Activated CD4-positive, alpha-beta memory T cell treated with anti-CD3 and anti-CD28 coated beads for 36 hours (primary cell): ENCODE data around the gene CACNA1B. TPM values are rescaled to one million over a fixed set of nuclear protein-coding genes. Genes with fewer than 3 reads are reported as not detected.
A peak's percentile ranks its signal among the peaks of the same experiment; 100 is the strongest.

Experiments
- CTCF ChIA-PET: fragments of 350-600 bp; sonication (Branson Sonifier 250); formaldehyde crosslinking; loops from one replicate; lab custom pipeline; 2021; ENCODE audit warnings: antibody characterized with exemption, inconsistent platforms; lab: Charles Lee
- POLR2A ChIA-PET: fragments of 350-600 bp; sonication (Branson Sonifier 250); formaldehyde crosslinking; loops from one replicate; lab custom pipeline; 2021; ENCODE audit warnings: antibody characterized with exemption; lab: Charles Lee
- DNase-seq: peaks from one replicate; pipeline ENCODE4 v3.0.0-alpha.2; 2020
- H3K27ac Mint-ChIP-seq: one replicate; pipeline ENCODE4 v1.8.0; 2021; ENCODE audit warnings: mixed read lengths
- H3K27me3 Mint-ChIP-seq: one replicate; pipeline ENCODE4 v1.8.0; 2021; ENCODE audit warnings: mixed read lengths
- H3K36me3 Mint-ChIP-seq: one replicate; pipeline ENCODE4 v1.8.0; 2021; ENCODE audit warnings: mixed read lengths
- H3K4me1 Mint-ChIP-seq: one replicate; pipeline ENCODE4 v1.8.0; 2021; ENCODE audit warnings: low read depth, mixed read lengths
- H3K4me3 Mint-ChIP-seq: one replicate; pipeline ENCODE4 v1.8.0; 2021; ENCODE audit warnings: mild to moderate bottlenecking, mixed read lengths
- H3K9me3 Mint-ChIP-seq: one replicate; pipeline ENCODE4 v1.8.0; 2021; ENCODE audit warnings: mixed read lengths
- intact Hi-C: fragments of 100-400 bp; cut with micrococcal nuclease; formaldehyde crosslinking; loops from one replicate; pipeline ENCODE4 v1.15.1; 2023
- total RNA-seq, 2 experiments: library from RNA; stranded (reverse); gene quantifications; one replicate each; pipeline ENCODE4 v1.2.3, GENCODE V29; 2021

CACNA1B gene
- total RNA-seq, 2 experiments from 2014 or later = 0.02 to 0.17 TPM

- ChIA-PET CTCF (no interaction called here), POLR2A (no interaction called here)
- Mint-ChIP-seq H3K27me3 (peaks cover 15% of the 10 kb centered on the region), H3K36me3 (no peaks in the 10 kb centered on the region), H3K27ac (no peak overlapping the region), H3K9me3 (no peaks in the 10 kb centered on the region), H3K4me1 (no peaks in the 10 kb centered on the region), H3K4me3 (no peak overlapping the region)
- no peak for DNase-seq
- intact Hi-C loops = no loop called here
Observed at GRCh38 chr9:138043411-138044345, 166.1 kb downstream of the CACNA1B start.

- no peak overlapping the region for H3K27ac Mint-ChIP-seq
- no peaks in the 10 kb centered on the region for H3K36me3 Mint-ChIP-seq
- POLR2A ChIA-PET = no interaction called here
- peaks cover 15% of the 10 kb centered on the region for H3K27me3 Mint-ChIP-seq
- H3K9me3 Mint-ChIP-seq = no peaks in the 10 kb centered on the region
- no peak for DNase-seq
- no peak overlapping the region for H3K4me3 Mint-ChIP-seq
- CTCF ChIA-PET = no interaction called here
- no peaks in the 10 kb centered on the region for H3K4me1 Mint-ChIP-seq
- intact Hi-C loops = no loop called here
Observed at GRCh38 chr9:138044485-138045383, 167.2 kb downstream of the CACNA1B start.

- POLR2A ChIA-PET = no interaction called here
- Mint-ChIP-seq H3K9me3 (no peaks in the 10 kb centered on the region), H3K27me3 (peaks cover 15% of the 10 kb centered on the region), H3K27ac (no peak overlapping the region), H3K36me3 (no peaks in the 10 kb centered on the region), H3K4me3 (no peak overlapping the region), H3K4me1 (no peaks in the 10 kb centered on the region)
- DNase-seq = no peak
- CTCF ChIA-PET = no interaction called here
- intact Hi-C loops = no loop called here
Observed at GRCh38 chr9:138045541-138046490, 168.2 kb downstream of the CACNA1B start.

- no peaks in the 10 kb centered on the region for H3K36me3 Mint-ChIP-seq
- POLR2A ChIA-PET = no interaction called here
- no peaks in the 10 kb centered on the region for H3K4me1 Mint-ChIP-seq
- peak; percentile 5 for DNase-seq
- peaks cover 16% of the 10 kb centered on the region for H3K27me3 Mint-ChIP-seq
- H3K4me3 Mint-ChIP-seq = no peak overlapping the region
- H3K9me3 Mint-ChIP-seq = no peaks in the 10 kb centered on the region
- CTCF ChIA-PET = no interaction called here
- intact Hi-C loops = no loop called here
- no peak overlapping the region for H3K27ac Mint-ChIP-seq
Observed at GRCh38 chr9:138046641-138047301, 169.2 kb downstream of the CACNA1B start.

GRCh38 chr9:138047469-138048040, 170.0 kb downstream of the CACNA1B start:
- Mint-ChIP-seq H3K36me3 (no peaks in the 10 kb centered on the region), H3K9me3 (no peaks in the 10 kb centered on the region), H3K4me1 (no peaks in the 10 kb centered on the region), H3K27ac (no peak overlapping the region), H3K4me3 (no peak overlapping the region), H3K27me3 (peaks cover 16% of the 10 kb centered on the region)
- CTCF ChIA-PET = no interaction called here
- POLR2A ChIA-PET = no interaction called here
- intact Hi-C loops = no loop called here
- DNase-seq = no peak

GRCh38 chr9:138048184-138048583, 170.6 kb downstream of the CACNA1B start:
- no peak overlapping the region for H3K4me3 Mint-ChIP-seq
- H3K36me3 Mint-ChIP-seq = no peaks in the 10 kb centered on the region
- H3K27ac Mint-ChIP-seq = no peak overlapping the region
- CTCF ChIA-PET = no interaction called here
- H3K4me1 Mint-ChIP-seq = no peaks in the 10 kb centered on the region
- H3K9me3 Mint-ChIP-seq = no peaks in the 10 kb centered on the region
- intact Hi-C loops = no loop called here
- no peak for DNase-seq
- POLR2A ChIA-PET = no interaction called here
- peaks cover 16% of the 10 kb centered on the region for H3K27me3 Mint-ChIP-seq

GRCh38 chr9:138049085-138049778, 171.7 kb downstream of the CACNA1B start:
- Mint-ChIP-seq H3K27me3 (peaks cover 18% of the 10 kb centered on the region), H3K9me3 (no peaks in the 10 kb centered on the region), H3K27ac (no peak overlapping the region), H3K4me1 (no peaks in the 10 kb centered on the region), H3K4me3 (no peak overlapping the region), H3K36me3 (no peaks in the 10 kb centered on the region)
- intact Hi-C loops = no loop called here
- CTCF ChIA-PET = no interaction called here
- POLR2A ChIA-PET = no interaction called here
- no peak for DNase-seq

- Mint-ChIP-seq H3K27ac (no peak overlapping the region), H3K36me3 (no peaks in the 10 kb centered on the region), H3K27me3 (peaks cover 15% of the 10 kb centered on the region), H3K4me3 (no peak overlapping the region), H3K4me1 (no peaks in the 10 kb centered on the region), H3K9me3 (no peaks in the 10 kb centered on the region)
- peak; percentile 1 for DNase-seq
- ChIA-PET POLR2A (no interaction called here), CTCF (no interaction called here)
- intact Hi-C loops = no loop called here
Observed at GRCh38 chr9:138049779-138050471, 172.3 kb downstream of the CACNA1B start.

- no peak for DNase-seq
- Mint-ChIP-seq H3K36me3 (no peaks in the 10 kb centered on the region), H3K27me3 (peaks cover 10% of the 10 kb centered on the region), H3K4me3 (no peak overlapping the region), H3K9me3 (no peaks in the 10 kb centered on the region), H3K4me1 (no peaks in the 10 kb centered on the region), H3K27ac (no peak overlapping the region)
- CTCF ChIA-PET = no interaction called here
- POLR2A ChIA-PET = no interaction called here
- intact Hi-C loops = no loop called here
Observed at GRCh38 chr9:138050472-138051330, 173.1 kb downstream of the CACNA1B start.
